Skeletal muscle satellite cell (primary cell): Measurements from ENCODE around the gene PDIA4.
"Not testable (repeated sequence)": the region's sequence is repeated elsewhere in the genome, so short reads cannot be mapped to it uniquely, and the experiment has no call there.

Experiments used
- H3K27me3 ChIP-seq: 2 replicates; pipeline ENCODE4 v1.7.0; 2013; ENCODE audit warnings: low read length; ENCODE audit not compliant: control insufficient read depth, insufficient read depth
- H3K36me3 ChIP-seq: 2 replicates; pipeline ENCODE4 v1.7.0; 2013; ENCODE audit warnings: mild to moderate bottlenecking, control low read depth, low read length; ENCODE audit not compliant: insufficient read depth
- H3K4me1 ChIP-seq: 2 replicates; pipeline ENCODE4 v1.7.0; 2013; ENCODE audit warnings: low read length; ENCODE audit not compliant: control insufficient read depth, insufficient read depth
- H3K4me2 ChIP-seq: 2 replicates; pipeline ENCODE4 v1.7.0; 2013; ENCODE audit warnings: mild to moderate bottlenecking, low read length
- H3K4me3 ChIP-seq: 2 replicates; pipeline ENCODE4 v1.7.0; 2013; ENCODE audit warnings: low read length
- H3K9ac ChIP-seq: 2 replicates; pipeline ENCODE4 v1.7.0; 2013; ENCODE audit warnings: mild to moderate bottlenecking, low read depth, low read length, moderate library complexity
- H3K9me3 ChIP-seq: replicated peaks from 2 replicates; pipeline ENCODE4 v1.7.0; 2013; ENCODE audit warnings: mild to moderate bottlenecking, control low read depth, low read length

Gene PDIA4

DNA sequence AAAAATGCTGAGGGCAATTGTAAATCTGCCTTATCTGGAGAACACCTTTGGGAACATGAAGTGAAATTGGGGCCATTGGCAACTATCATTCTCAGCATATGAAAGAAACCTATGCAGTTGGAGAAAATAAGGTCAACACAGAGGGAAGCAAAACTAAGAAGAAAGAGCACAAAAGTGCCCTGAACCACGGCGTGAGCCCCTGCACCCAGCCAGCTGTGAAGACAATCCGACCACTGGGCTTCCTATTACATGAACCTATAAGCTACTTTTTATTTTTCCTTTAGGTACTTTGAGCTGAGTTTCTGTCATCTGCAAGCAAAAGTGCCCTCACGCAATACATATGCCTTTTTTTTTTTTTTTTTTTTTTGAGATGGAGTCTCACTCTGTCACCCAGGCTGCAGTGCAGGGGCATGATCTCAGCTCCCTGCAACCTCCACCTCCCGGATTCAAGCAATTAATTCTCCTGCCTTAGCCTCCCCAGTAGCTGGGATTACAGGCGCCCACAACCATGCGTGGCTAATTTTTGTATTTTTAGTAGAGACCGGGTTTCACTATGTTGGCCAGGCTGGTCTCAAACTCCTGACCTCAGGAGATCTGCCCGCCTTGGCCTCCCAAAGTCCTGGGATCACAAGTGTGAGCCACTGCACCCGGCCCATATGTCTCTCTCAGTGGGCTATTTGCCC is 34.1 kb upstream of the PDIA4 start:
- H3K4me1 ChIP-seq, H3K4me3 ChIP-seq, H3K27me3 ChIP-seq, H3K36me3 ChIP-seq, H3K9ac ChIP-seq, H3K4me2 ChIP-seq, H3K9me3 ChIP-seq: not testable (repeated sequence)

- H3K36me3 ChIP-seq = no peaks in the 10 kb centered on the region
- H3K4me2 ChIP-seq = no peak overlapping the region
- H3K4me3 ChIP-seq = no peak overlapping the region
- no peaks in the 10 kb centered on the region for H3K4me1 ChIP-seq
- H3K9ac ChIP-seq = no peak overlapping the region
- H3K9me3 ChIP-seq = no peaks in the 10 kb centered on the region
- H3K27me3 ChIP-seq = no peaks in the 10 kb centered on the region
These were observed 31.9 kb upstream of the PDIA4 start for GRCh38 chr7:149060156-149060555.

- Histone ChIP-seq H3K4me2 (no peak overlapping the region), H3K27me3 (peaks cover 8% of the 10 kb centered on the region), H3K4me1 (no peaks in the 10 kb centered on the region), H3K36me3 (no peaks in the 10 kb centered on the region), H3K4me3 (no peak overlapping the region), H3K9me3 (no peaks in the 10 kb centered on the region), H3K9ac (no peak overlapping the region)
These were observed 25.6 kb upstream of the PDIA4 start for GRCh38 chr7:149053885-149054284.

- H3K9me3 ChIP-seq = no peaks in the 10 kb centered on the region
- H3K36me3 ChIP-seq = no peaks in the 10 kb centered on the region
- H3K4me3 ChIP-seq = no peak overlapping the region
- H3K4me1 ChIP-seq = no peaks in the 10 kb centered on the region
- H3K4me2 ChIP-seq = no peak overlapping the region
- H3K27me3 ChIP-seq = peaks cover 8% of the 10 kb centered on the region
- no peak overlapping the region for H3K9ac ChIP-seq
These were observed 25.1 kb upstream of the PDIA4 start for GRCh38 chr7:149053384-149053783.

DNA sequence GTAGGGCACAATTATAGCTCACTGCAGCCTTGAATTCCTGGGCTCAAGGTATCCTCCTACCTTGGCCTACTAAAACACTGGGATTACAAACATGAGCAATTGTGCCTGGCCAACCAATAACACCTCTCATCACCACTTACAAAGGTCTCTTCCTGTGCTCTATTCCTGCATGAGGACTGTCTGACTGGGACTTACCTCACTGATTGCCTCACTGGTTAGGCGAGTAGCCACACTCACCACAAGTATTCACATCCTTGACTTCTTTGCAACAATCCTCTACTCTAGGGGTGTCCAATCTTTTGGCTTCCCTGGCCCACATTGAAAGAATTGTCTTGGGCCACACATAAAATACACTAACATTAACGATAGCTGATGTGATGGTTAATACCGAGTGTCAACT is 22.6 kb upstream of the PDIA4 start:
- H3K36me3 ChIP-seq = no peaks in the 10 kb centered on the region
- H3K27me3 ChIP-seq = peaks cover 8% of the 10 kb centered on the region
- no peak overlapping the region for H3K4me2 ChIP-seq
- H3K4me1 ChIP-seq = no peaks in the 10 kb centered on the region
- H3K9ac ChIP-seq = no peak overlapping the region
- H3K4me3 ChIP-seq = no peak overlapping the region
- H3K9me3 ChIP-seq = no peaks in the 10 kb centered on the region

GRCh38 chr7:149048805-149049204 is 20.5 kb upstream of the PDIA4 start:
- H3K4me3 ChIP-seq = no peak overlapping the region
- no peak overlapping the region for H3K9ac ChIP-seq
- no peaks in the 10 kb centered on the region for H3K4me1 ChIP-seq
- no peaks in the 10 kb centered on the region for H3K9me3 ChIP-seq
- no peaks in the 10 kb centered on the region for H3K36me3 ChIP-seq
- no peak overlapping the region for H3K4me2 ChIP-seq
- H3K27me3 ChIP-seq = peaks cover 4% of the 10 kb centered on the region

- no peak overlapping the region for H3K4me2 ChIP-seq
- H3K9me3 ChIP-seq = no peaks in the 10 kb centered on the region
- no peak overlapping the region for H3K4me3 ChIP-seq
- no peaks in the 10 kb centered on the region for H3K4me1 ChIP-seq
- H3K9ac ChIP-seq = no peak overlapping the region
- H3K27me3 ChIP-seq = peaks cover 2% of the 10 kb centered on the region
- no peaks in the 10 kb centered on the region for H3K36me3 ChIP-seq
These were observed 18.1 kb upstream of the PDIA4 start for GRCh38 chr7:149046416-149046815.

DNA sequence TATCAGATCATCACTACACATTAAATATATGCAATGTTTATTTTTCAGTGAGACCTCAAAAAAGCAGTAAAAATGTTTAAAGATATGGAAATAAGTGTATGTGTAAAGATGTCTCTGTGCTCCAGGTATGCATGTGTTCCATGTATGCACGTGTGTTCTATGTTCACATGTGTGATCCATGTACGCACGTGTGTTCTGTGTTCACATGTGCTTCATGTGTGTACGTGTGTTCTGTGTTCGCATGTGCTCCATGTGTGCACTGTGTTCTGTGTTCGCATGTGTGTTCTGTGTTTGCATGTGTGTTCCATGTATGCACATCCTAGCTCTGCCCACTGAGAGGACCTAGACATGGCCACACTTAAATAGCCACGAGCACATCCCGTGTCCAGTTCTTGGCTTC is 15.6 kb upstream of the PDIA4 start:
- Histone ChIP-seq H3K27me3 (peaks cover under 1% of the 10 kb centered on the region), H3K4me3 (no peak overlapping the region), H3K9ac (no peak overlapping the region), H3K4me1 (no peaks in the 10 kb centered on the region), H3K4me2 (no peak overlapping the region), H3K36me3 (no peaks in the 10 kb centered on the region), H3K9me3 (no peaks in the 10 kb centered on the region)

GRCh38 chr7:149041350-149041749 is 13.0 kb upstream of the PDIA4 start:
- Histone ChIP-seq H3K9ac (no peak overlapping the region), H3K4me3 (no peak overlapping the region), H3K4me2 (no peak overlapping the region), H3K36me3 (no peaks in the 10 kb centered on the region), H3K27me3 (no peaks in the 10 kb centered on the region), H3K4me1 (no peaks in the 10 kb centered on the region), H3K9me3 (no peaks in the 10 kb centered on the region)

- H3K4me2 ChIP-seq, H3K9me3 ChIP-seq, H3K36me3 ChIP-seq, H3K4me3 ChIP-seq, H3K9ac ChIP-seq, H3K4me1 ChIP-seq, H3K27me3 ChIP-seq: not testable (repeated sequence)
These were observed 10.3 kb upstream of the PDIA4 start for GRCh38 chr7:149038641-149039040.

- no peak overlapping the region for H3K4me2 ChIP-seq
- no peak overlapping the region for H3K4me3 ChIP-seq
- H3K36me3 ChIP-seq = no peaks in the 10 kb centered on the region
- H3K9ac ChIP-seq = no peak overlapping the region
- H3K9me3 ChIP-seq = no peaks in the 10 kb centered on the region
- no peaks in the 10 kb centered on the region for H3K27me3 ChIP-seq
- no peaks in the 10 kb centered on the region for H3K4me1 ChIP-seq
These were observed 8.4 kb upstream of the PDIA4 start for GRCh38 chr7:149036676-149037075.

DNA sequence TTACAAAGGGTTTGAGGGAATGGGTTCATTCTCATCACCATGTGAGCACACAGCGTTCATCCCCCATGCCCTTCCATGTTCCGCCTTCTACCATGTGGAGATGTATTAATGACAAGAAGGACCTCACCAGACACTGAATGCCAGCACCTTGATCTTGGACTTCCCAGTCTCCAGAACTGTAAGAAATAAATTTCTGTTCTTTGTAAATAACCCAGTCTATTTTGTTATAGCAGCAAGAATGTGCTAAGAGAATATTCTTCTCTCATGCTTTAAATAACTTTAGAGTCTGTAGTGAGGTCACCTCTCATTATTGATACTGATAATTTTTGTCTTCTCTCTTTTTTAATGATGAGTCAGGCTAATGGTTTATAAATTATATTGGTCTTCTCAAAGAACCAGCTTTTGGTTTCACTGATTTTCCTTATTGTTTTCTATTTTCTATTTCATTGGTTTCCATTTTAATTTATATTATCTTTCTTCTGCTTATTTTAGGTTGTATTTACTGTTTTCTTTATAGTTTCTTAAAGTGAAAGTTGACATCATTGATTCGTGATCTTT is 3.1 kb upstream of the PDIA4 start:
- Histone ChIP-seq H3K9ac (no peak overlapping the region), H3K9me3 (no peaks in the 10 kb centered on the region), H3K36me3 (no peaks in the 10 kb centered on the region), H3K4me1 (peaks cover 6% of the 10 kb centered on the region), H3K4me3 (no peak overlapping the region), H3K4me2 (no peak overlapping the region), H3K27me3 (no peaks in the 10 kb centered on the region)
